Epithelial cell of esophagus (primary cell): ENCODE measurements around the gene IGFL3.
"Not testable (repeated sequence)": the region's sequence is repeated elsewhere in the genome, so short reads cannot be mapped to it uniquely, and the experiment has no call there.

Experiments used
- DNase-seq: peaks from one replicate; pipeline ENCODE4 v3.0.0; 2010; ENCODE audit warnings: low read depth
- H3K4me3 ChIP-seq: 2 replicates; pipeline ENCODE4 v1.5.1; 2011; ENCODE audit warnings: mild to moderate bottlenecking, low read length, control low read depth
- CTCF ChIP-seq: IDR thresholded peaks from 2 replicates; pipeline ENCODE4 v1.5.1; 2011; ENCODE audit warnings: low read depth, mild to moderate bottlenecking, low read length, control low read depth, inconsistent platforms; ENCODE audit not compliant: insufficient read depth; ENCODE audit errors: missing control alignments

The IGFL3 gene

GRCh38 chr19:46124638-46125115 lies at the start of gene IGFL3:
Gene IGFL3, minus strand, starts transcription at chr19:46124688. Its CDS starts 39 bp downstream, at chr19:46124649.
- DNase-seq: peak; percentile 48
- H3K4me3 ChIP-seq: no peak within 1 kb of the TSS

GRCh38 chr19:46173886-46174480 lies 49.5 kb upstream of the IGFL3 start:
- peak; percentile 23 for DNase-seq
- TF ChIP-seq CTCF: no peak
- H3K4me3 ChIP-seq: no peak overlapping the region

More at GRCh38 chr19:46124638-46125115, at the start of gene IGFL3:
- TF ChIP-seq CTCF: no peak

GRCh38 chr19:46162731-46163130 lies 38.2 kb upstream of the IGFL3 start:
- H3K4me3 ChIP-seq: no peak overlapping the region
- TF ChIP-seq CTCF: no peak
- DNase-seq: no peak

- not testable (repeated sequence) for H3K4me3 ChIP-seq, DNase-seq
Measured at GRCh38 chr19:46161642-46162257, 37.3 kb upstream of the IGFL3 start.

GRCh38 chr19:46160233-46160775 lies 35.8 kb upstream of the IGFL3 start:
- TF ChIP-seq CTCF: no peak
- no peak for DNase-seq
- no peak overlapping the region for H3K4me3 ChIP-seq

- no peak overlapping the region for H3K4me3 ChIP-seq
- no peak for TF ChIP-seq CTCF
- peak; percentile 60 for DNase-seq
Measured at GRCh38 chr19:46159418-46160232, 35.1 kb upstream of the IGFL3 start.

GRCh38 chr19:46155237-46155636 lies 30.7 kb upstream of the IGFL3 start:
- DNase-seq: no peak
- no peak for TF ChIP-seq CTCF
- no peak overlapping the region for H3K4me3 ChIP-seq
